K562 (cell line): Measurements from ENCODE around the gene ANO7. TPM values are rescaled to one million over a fixed set of nuclear protein-coding genes. Genes with fewer than 3 reads are reported as not detected.

Experiments
- ATAC-seq: fragments of 200-7000 bp; cut with Tn5 transposase; 3 replicates; pipeline ENCODE4 v1.9.1; 2020; ENCODE audit warnings: moderate library complexity
- BruUV-seq: library from RNA; stranded (reverse); fragments of 400-500 nt; replicated peaks from 2 replicates; lab custom pipeline; 2021; lab: Mats Ljungman, UMichigan
- CTCF ChIA-PET: fragments of 300-600 bp; formaldehyde crosslinking; extraction: SDS; loops from one replicate; lab custom pipeline; 2021; ENCODE audit warnings: low intra/inter-chr PET ratio; lab: Yijun Ruan, JAX
- POLR2A ChIA-PET: fragments of 300-600, 350-650 bp; sonication (Branson Sonifier 250); formaldehyde crosslinking; extraction: SDS; loops from one replicate; lab custom pipeline; 2021; ENCODE audit warnings: antibody characterized with exemption, inconsistent platforms; lab: Yijun Ruan, JAX
- DNase-seq, 4 experiments: peaks; one replicate each; pipeline versions ENCODE4 v3.0.0 to v3.0.0-alpha.2; 2011 to 2018; ENCODE audit warnings: low spot score in 3 of 4, mixed read lengths in 3 of 4; ENCODE audit errors: extremely low read depth in 1 of 4
- FAIRE-seq: peaks from 2 replicates; lab custom pipeline; 2011; peaks lifted over from hg19 to GRCh38; lab: Jason Lieb, UNC
- H2AFZ ChIP-seq: 2 replicates; pipeline ENCODE4 v1.6.0; 2011; ENCODE audit warnings: low read depth, low read length, control low read depth, inconsistent platforms
- H3K27ac ChIP-seq: fragments of 200-600 bp; 3 replicates; pipeline ENCODE4 v1.8.0; 2011; ENCODE audit warnings: low read depth, mild to moderate bottlenecking, control low read depth, inconsistent platforms, low read length, moderate library complexity, mixed read lengths; ENCODE audit errors: extremely low read depth
- H3K27me3 ChIP-seq, 2 experiments: fragments of 300-600 bp in 1 of 2; 2 replicates in 1 of 2; 3 replicates in 1 of 2; pipeline versions ENCODE4 v1.6.0 to v1.8.0; 2011; ENCODE audit warnings: inconsistent platforms in 2 of 2, low read length in 2 of 2, mild to moderate bottlenecking in 1 of 2, mixed read lengths in 1 of 2, moderate library complexity in 1 of 2; ENCODE audit not compliant: control insufficient read depth in 2 of 2, insufficient read depth in 2 of 2
- H3K36me3 ChIP-seq: fragments of 300-600 bp; 3 replicates; pipeline ENCODE4 v1.8.0; 2011; ENCODE audit warnings: mild to moderate bottlenecking, low read length, inconsistent platforms; ENCODE audit not compliant: control insufficient read depth, insufficient read depth
- H3K4me1 ChIP-seq, 2 experiments: fragments of 200-600 bp in 1 of 2; replicated peaks in 1 of 2; 2 replicates in 1 of 2; 3 replicates in 1 of 2; pipeline versions ENCODE4 v1.5.1 to v1.8.0; 2011; ENCODE audit warnings: inconsistent platforms in 2 of 2, low read length in 2 of 2, mild to moderate bottlenecking in 1 of 2, mixed read lengths in 1 of 2, moderate library complexity in 1 of 2; ENCODE audit not compliant: control insufficient read depth in 2 of 2, insufficient read depth in 2 of 2
- H3K4me2 ChIP-seq: 2 replicates; pipeline ENCODE4 v1.6.1; 2011; ENCODE audit warnings: low read length, control low read depth, inconsistent platforms, mixed read lengths; ENCODE audit not compliant: insufficient read depth
- H3K4me3 ChIP-seq: fragments of 200-600 bp; sonication (generic), shearing (Covaris generic); 2 replicates; pipeline ENCODE4 v1.5.1; 2016; ENCODE audit warnings: control low read depth, inconsistent platforms
- H3K79me2 ChIP-seq: fragments of 200-600 bp; 3 replicates; pipeline ENCODE4 v1.8.0; 2011; ENCODE audit warnings: low read length, inconsistent platforms; ENCODE audit not compliant: control insufficient read depth, insufficient read depth
- H3K9ac ChIP-seq, 2 experiments: 2 replicates each; pipeline versions ENCODE4 v1.6.0 to v1.6.1; 2011; ENCODE audit warnings: low read depth in 2 of 2, low read length in 2 of 2, control low read depth in 1 of 2, inconsistent platforms in 1 of 2, mild to moderate bottlenecking in 1 of 2, mixed read lengths in 1 of 2; ENCODE audit not compliant: insufficient read depth in 1 of 2
- H3K9me1 ChIP-seq: one replicate; pipeline ENCODE4 v1.6.0; 2011; ENCODE audit warnings: inconsistent platforms, mild to moderate bottlenecking, low read length, moderate library complexity; ENCODE audit not compliant: control insufficient read depth, insufficient read depth
- H3K9me3 ChIP-seq: replicated peaks from 2 replicates; pipeline ENCODE4 v1.5.1; 2011; ENCODE audit warnings: low read depth, low read length, inconsistent platforms; ENCODE audit not compliant: control insufficient read depth, insufficient read depth
- H4K20me1 ChIP-seq: replicated peaks from 2 replicates; pipeline ENCODE4 v1.6.1; 2011; ENCODE audit warnings: low read length, inconsistent platforms, mixed read lengths; ENCODE audit not compliant: control insufficient read depth, insufficient read depth
- ARNT ChIP-seq, 2 experiments: fragments of 450-650 bp; IDR thresholded peaks; 2 replicates each; pipeline ENCODE4 v1.6.1; 2016; ENCODE audit warnings: mild to moderate bottlenecking in 1 of 2
- CREB1 ChIP-seq, 2 experiments: sonication (generic) in 1 of 2; formaldehyde crosslinking in 1 of 2; IDR thresholded peaks; 2 replicates each; pipeline versions ENCODE4 v1.6.1 to v1.8.0; 2012 to 2022; ENCODE audit warnings: inconsistent platforms in 1 of 2, mild to moderate bottlenecking in 1 of 2, missing genetic modification reagents in 1 of 2, moderate library complexity in 1 of 2
- CTCFL ChIP-seq: IDR thresholded peaks from 2 replicates; pipeline ENCODE4 v1.6.1; 2011; ENCODE audit warnings: borderline replicate concordance, low read depth, mild to moderate bottlenecking, moderate library complexity, low read length; ENCODE audit not compliant: insufficient read depth, poor library complexity, severe bottlenecking
- EHMT2 ChIP-seq: fragments of 450-650 bp; IDR thresholded peaks from 2 replicates; pipeline ENCODE4 v1.6.1; 2018; ENCODE audit warnings: antibody characterized with exemption
- ETV6 ChIP-seq, 3 experiments: fragments of 150-350 bp in 1 of 3; sonication (generic) in 1 of 3; formaldehyde crosslinking in 1 of 3; IDR thresholded peaks; 2 replicates each; pipeline versions ENCODE4 v1.6.1 to v1.8.0; 2014 to 2022; ENCODE audit warnings: borderline replicate concordance in 2 of 3, low read depth in 2 of 3, antibody characterized with exemption in 1 of 3, low read length in 1 of 3, mild to moderate bottlenecking in 1 of 3, missing genetic modification reagents in 1 of 3
- MAFF ChIP-seq: IDR thresholded peaks from 2 replicates; pipeline ENCODE4 v1.6.1; 2012; ENCODE audit warnings: low read length, improper control_type of control experiment
- MTF1 ChIP-seq: fragments of 250-450 bp; sonication (Bioruptor Pico); IDR thresholded peaks from 2 replicates; pipeline ENCODE4 v1.9.0; 2021; ENCODE audit warnings: moderate library complexity, mild to moderate bottlenecking, inconsistent platforms, borderline replicate concordance
- PKNOX1 ChIP-seq: fragments of 450-650 bp; IDR thresholded peaks from 2 replicates; pipeline ENCODE4 v1.6.1; 2016
- RBM34 ChIP-seq: fragments of 200-400 bp; formaldehyde crosslinking; IDR thresholded peaks from 2 replicates; pipeline ENCODE4 v1.6.1; 2018; ENCODE audit warnings: low read length, borderline replicate concordance; ENCODE audit not compliant: insufficient read depth
- SMARCE1 ChIP-seq: fragments of 450-650 bp; IDR thresholded peaks from 2 replicates; pipeline ENCODE4 v1.7.1; 2016; ENCODE audit warnings: mild to moderate bottlenecking
- USF2 ChIP-seq: sonication (generic); formaldehyde crosslinking; IDR thresholded peaks from 2 replicates; pipeline ENCODE4 v1.5.0; 2020; ENCODE audit warnings: missing genetic modification reagents
- WGBS: fragments of 100-300 bp; shearing (Covaris generic); methylation state at CpG from one replicate; pipeline ENCODE4 v1.1.6; 2016; ENCODE audit warnings: low coverage, mixed read lengths; ENCODE audit not compliant: insufficient coverage; ENCODE audit errors: missing lambda C conversion rate; 5-methylcytosine and 5-hydroxymethylcytosine counted together
- in situ Hi-C: fragments of 300-500 bp; cut with MboI; formaldehyde crosslinking; loops from 4 replicates; pipeline ENCODE4 v1.15.0; 2018; ENCODE audit warnings: inconsistent platforms, mixed read lengths
- intact Hi-C: fragments of 100-400 bp; cut with micrococcal nuclease; formaldehyde crosslinking; loops from 2 replicates; pipeline ENCODE4 v1.14.2; 2022
- polyA plus RNA-seq, 8 experiments: library from polyadenylated mRNA; depleted of rRNA in 4 of 8; stranded (reverse) in 5 of 8; unstranded in 3 of 8; fragments of >200 nt; fragmentation: Nextera tagmentation in 2 of 8; fragmentation: Illumina TruSeq in 1 of 8; extraction: Ambion mirVana in 2 of 8; extraction: Trizol in 1 of 8; gene quantifications; 2 replicates each; pipeline versions ENCODE4 v1.2.1 to v1.2.3, GENCODE V29; 2011 to 2014; ENCODE audit warnings: inconsistent platforms in 1 of 8, missing spikeins in 1 of 8
- total RNA-seq, 7 experiments: library from RNA; depleted of rRNA in 6 of 7; stranded (reverse); fragments of >200 nt in 6 of 7; fragmentation: Illumina TruSeq in 2 of 7; extraction: Trizol in 2 of 7; gene quantifications; 2 replicates each; pipeline versions ENCODE4 v1.2.1 to v1.2.3, GENCODE V29; 2011 to 2021; ENCODE audit warnings: low replicate concordance in 1 of 7

Gene ANO7
- total and polyA plus RNA-seq, 9 of the 15 experiments (the other 6 are each of a cell fraction or from before 2014, with no cell fraction given) = 0.28 to 5.1 (median 1.1) TPM

GRCh38 chr2:241224851-241225438, 36.5 kb downstream of the ANO7 start:
- H3K79me2 ChIP-seq = peaks cover 4% of the 10 kb centered on the region
- H3K27me3 ChIP-seq = no peaks in the 10 kb centered on the region
- ChIA-PET CTCF (no interaction called here), POLR2A (interaction anchor here (0.5 to 1.3 kb wide), 4 partner anchors 9 to 243 kb away, joined by 3 to 7 read pairs (median 3); no protein-coding TSS in a partner anchor)
- no peak overlapping the region for H3K4me3 ChIP-seq
- H3K4me1 ChIP-seq = peaks cover 2 to 31% of the 10 kb centered on the region in 2 experiments; a peak in 3 of 5 replicates
- WGBS = 84% methylated on average over 7 of the region's 8 CpGs
- no peaks in the 10 kb centered on the region for H3K9me3 ChIP-seq
- in situ Hi-C loops (no loop called here), intact Hi-C loops (no loop called here)
- no peak overlapping the region for H3K4me2 ChIP-seq
- H4K20me1 ChIP-seq = peaks cover 11% of the 10 kb centered on the region; the same call in 1 of the 2 replicates
- no peak overlapping the region for H2AFZ ChIP-seq
- ATAC-seq (no peak), FAIRE-seq (no peak), DNase-seq (no peak)
- H3K36me3 ChIP-seq = peaks cover 42% of the 10 kb centered on the region; the same call in 2 of the 3 replicates
- no TSS peak for BruUV-seq
- H3K27ac ChIP-seq = no peak overlapping the region
- TF ChIP-seq MTF1 (CRISPR knock-in tag) (no peak), SMARCE1 (no peak), EHMT2 (no peak), CREB1 (IDR thresholded peaks at IDR 0.05) (no peak), CREB1 (CRISPR knock-in tag; IDR thresholded peaks at IDR 0.05) (no peak), CTCFL (no peak), ETV6 (IDR thresholded peaks at IDR 0.05; ENCODE audit: borderline replicate concordance in 1 of 2, low read depth in 2 of 2, low read length in 1 of 2) (no peak), ETV6 (CRISPR knock-in tag; IDR thresholded peaks at IDR 0.05; ENCODE audit: borderline replicate concordance) (no peak), RBM34 (no peak), ARNT (IDR thresholded peaks at IDR 0.05) (no peak), MAFF (no peak), PKNOX1 (no peak), USF2 (CRISPR knock-in tag) (no peak)
- peaks cover 8% of the 10 kb centered on the region for H3K9me1 ChIP-seq
- no peak overlapping the region for H3K9ac ChIP-seq
